Measurements from ENCODE around the gene MINAR1.

DNA sequence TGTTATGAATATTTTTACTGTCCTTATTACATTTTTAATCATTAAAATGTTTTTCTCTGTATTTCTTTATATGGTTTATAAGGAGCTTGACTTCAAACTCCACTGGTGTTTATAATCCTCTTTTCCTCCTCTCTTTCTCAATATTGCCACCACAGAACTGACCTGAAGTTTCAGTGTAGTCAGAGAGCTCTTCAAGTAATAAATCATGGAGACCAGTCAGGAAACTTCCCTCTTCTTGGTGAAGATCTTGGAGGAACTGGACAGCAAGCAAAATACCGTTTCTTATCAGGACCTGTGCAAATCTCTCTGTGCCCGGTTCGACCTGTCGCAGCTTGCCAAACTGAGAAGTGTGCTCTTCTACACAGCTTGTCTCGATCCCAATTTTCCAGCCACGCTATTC, 23.8 kb downstream of the MINAR1 start:
- TF ChIP-seq SP2 (tag by site-specific recombination; IDR thresholded peaks at IDR 0.05) (no peak), GFI1B (tag by site-specific recombination; IDR thresholded peaks at IDR 0.05) (no peak), KLF8 (tag by site-specific recombination; IDR thresholded peaks at IDR 0.05) (no peak), ZNF777 (tag by site-specific recombination; IDR thresholded peaks at IDR 0.05; ENCODE audit: borderline replicate concordance) (no peak)
- TF ChIP-seq, protein P1, sequence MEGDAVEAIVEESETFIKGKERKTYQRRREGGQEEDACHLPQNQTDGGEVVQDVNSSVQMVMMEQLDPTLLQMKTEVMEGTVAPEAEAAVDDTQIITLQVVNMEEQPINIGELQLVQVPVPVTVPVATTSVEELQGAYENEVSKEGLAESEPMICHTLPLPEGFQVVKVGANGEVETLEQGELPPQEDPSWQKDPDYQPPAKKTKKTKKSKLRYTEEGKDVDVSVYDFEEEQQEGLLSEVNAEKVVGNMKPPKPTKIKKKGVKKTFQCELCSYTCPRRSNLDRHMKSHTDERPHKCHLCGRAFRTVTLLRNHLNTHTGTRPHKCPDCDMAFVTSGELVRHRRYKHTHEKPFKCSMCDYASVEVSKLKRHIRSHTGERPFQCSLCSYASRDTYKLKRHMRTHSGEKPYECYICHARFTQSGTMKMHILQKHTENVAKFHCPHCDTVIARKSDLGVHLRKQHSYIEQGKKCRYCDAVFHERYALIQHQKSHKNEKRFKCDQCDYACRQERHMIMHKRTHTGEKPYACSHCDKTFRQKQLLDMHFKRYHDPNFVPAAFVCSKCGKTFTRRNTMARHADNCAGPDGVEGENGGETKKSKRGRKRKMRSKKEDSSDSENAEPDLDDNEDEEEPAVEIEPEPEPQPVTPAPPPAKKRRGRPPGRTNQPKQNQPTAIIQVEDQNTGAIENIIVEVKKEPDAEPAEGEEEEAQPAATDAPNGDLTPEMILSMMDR (tag by site-specific recombination; IDR thresholded peaks at IDR 0.05): no peak

Data from HEK293 (cell line).